ENCODE data around the gene DOCK9. TPM values are rescaled to one million over a fixed set of nuclear protein-coding genes. Genes with fewer than 3 reads are reported as not detected.

DOCK9 gene
- total RNA-seq, 1 donor from 2014 or later = 56.3 TPM

DNA sequence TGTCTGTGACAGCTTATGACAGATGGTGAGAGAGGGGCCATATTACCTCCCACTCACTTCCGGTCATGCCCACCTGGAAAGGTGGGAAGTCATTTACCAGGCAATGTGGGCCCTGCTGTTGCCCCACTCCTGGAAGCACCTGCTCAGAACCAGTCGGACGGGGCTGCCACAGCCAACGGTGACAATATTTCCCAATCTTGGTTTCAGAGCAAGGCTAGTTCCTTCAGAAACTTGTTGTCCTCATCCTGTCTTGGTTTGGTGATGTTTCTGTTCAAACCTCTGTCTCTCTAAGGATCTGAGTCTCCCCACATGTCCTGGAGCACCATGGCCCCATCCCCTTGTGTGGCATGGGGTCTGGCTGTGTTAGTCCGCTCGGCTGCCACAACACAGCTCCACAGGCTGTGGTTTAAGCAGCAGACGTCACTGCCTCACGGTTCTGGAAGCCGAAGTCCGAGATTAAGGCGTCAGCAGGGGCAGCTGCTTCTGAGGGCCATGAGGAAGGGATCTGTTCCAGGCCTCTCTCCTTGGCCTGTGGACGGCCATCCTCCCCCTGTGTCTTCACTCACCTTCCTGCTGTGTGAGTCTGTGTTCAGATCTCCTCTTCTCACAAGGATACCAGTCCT, 193.9 kb downstream of the DOCK9 start:
- no peak overlapping the region for H3K4me2 ChIP-seq (ENCODE audit: low read length)
- no peak overlapping the region for H3K4me3 Mint-ChIP-seq (ENCODE audit: unreplicated experiment)
- peaks cover 3% of the 10 kb centered on the region for H3K9me3 Mint-ChIP-seq (ENCODE audit: unreplicated experiment)
- H3K9me3 ChIP-seq (ENCODE audit: insufficient read depth, low read depth, low read length) = no peaks in the 10 kb centered on the region
- H3K27ac Mint-ChIP-seq (ENCODE audit: unreplicated experiment) = no peak overlapping the region
- no peak overlapping the region for H3K4me3 ChIP-seq (ENCODE audit: insufficient read depth, low read depth, low read length)
- no peak for FAIRE-seq
- TF ChIP-seq, protein P1, sequence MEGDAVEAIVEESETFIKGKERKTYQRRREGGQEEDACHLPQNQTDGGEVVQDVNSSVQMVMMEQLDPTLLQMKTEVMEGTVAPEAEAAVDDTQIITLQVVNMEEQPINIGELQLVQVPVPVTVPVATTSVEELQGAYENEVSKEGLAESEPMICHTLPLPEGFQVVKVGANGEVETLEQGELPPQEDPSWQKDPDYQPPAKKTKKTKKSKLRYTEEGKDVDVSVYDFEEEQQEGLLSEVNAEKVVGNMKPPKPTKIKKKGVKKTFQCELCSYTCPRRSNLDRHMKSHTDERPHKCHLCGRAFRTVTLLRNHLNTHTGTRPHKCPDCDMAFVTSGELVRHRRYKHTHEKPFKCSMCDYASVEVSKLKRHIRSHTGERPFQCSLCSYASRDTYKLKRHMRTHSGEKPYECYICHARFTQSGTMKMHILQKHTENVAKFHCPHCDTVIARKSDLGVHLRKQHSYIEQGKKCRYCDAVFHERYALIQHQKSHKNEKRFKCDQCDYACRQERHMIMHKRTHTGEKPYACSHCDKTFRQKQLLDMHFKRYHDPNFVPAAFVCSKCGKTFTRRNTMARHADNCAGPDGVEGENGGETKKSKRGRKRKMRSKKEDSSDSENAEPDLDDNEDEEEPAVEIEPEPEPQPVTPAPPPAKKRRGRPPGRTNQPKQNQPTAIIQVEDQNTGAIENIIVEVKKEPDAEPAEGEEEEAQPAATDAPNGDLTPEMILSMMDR (IDR thresholded peaks at IDR 0.05; ENCODE audit: insufficient read depth, low read depth, low read length) = no peak
- TF ChIP-seq EZH2 (IDR thresholded peaks at IDR 0.05; ENCODE audit: insufficient read depth, low read length) = no peak
- peaks cover 6% of the 10 kb centered on the region for H3K27me3 ChIP-seq (ENCODE audit: insufficient read depth, low read length)
- H3K36me3 Mint-ChIP-seq (ENCODE audit: low read depth, unreplicated experiment) = no peaks in the 10 kb centered on the region
- no peak overlapping the region for H2AFZ ChIP-seq (ENCODE audit: low read depth, low read length)
- H3K27me3 Mint-ChIP-seq (ENCODE audit: low read depth, unreplicated experiment) = peaks cover 38% of the 10 kb centered on the region
- H3K4me1 Mint-ChIP-seq (ENCODE audit: low read depth, unreplicated experiment) = no peaks in the 10 kb centered on the region
- H4K20me1 ChIP-seq (ENCODE audit: insufficient read depth, low read length) = no peaks in the 10 kb centered on the region
- peaks cover 1% of the 10 kb centered on the region for H3K4me1 ChIP-seq (ENCODE audit: insufficient read depth, low read length)
- H3K27ac ChIP-seq (ENCODE audit: low read depth, low read length) = no peak overlapping the region
- no peak overlapping the region for H3K9ac ChIP-seq (ENCODE audit: low read length)
- H3K79me2 ChIP-seq (ENCODE audit: insufficient read depth, low read length) = no peaks in the 10 kb centered on the region
- H3K36me3 ChIP-seq (ENCODE audit: insufficient read depth, low read length) = no peaks in the 10 kb centered on the region
- no peak for DNase-seq (ENCODE audit: low read depth)

DNA sequence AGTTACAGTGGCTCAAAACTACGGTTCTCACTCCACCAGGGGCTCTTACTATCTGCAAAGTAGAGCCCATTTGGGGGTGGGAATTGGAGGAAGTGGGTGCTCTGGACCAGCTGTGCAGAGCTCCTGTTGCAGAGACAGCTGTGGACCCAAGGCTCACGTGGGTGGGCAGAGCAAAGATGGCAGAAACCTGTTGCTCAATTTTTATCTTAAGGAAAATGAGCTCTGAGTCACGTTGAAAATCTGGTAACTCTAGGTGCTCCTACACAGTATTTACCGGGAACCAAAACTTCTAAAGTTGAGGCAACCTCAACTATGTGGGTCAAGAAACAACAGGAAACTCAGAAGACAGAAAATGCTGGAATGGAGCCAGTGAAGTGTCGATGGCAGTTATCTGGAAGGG, 195.2 kb downstream of the DOCK9 start:
- peak; percentile 34 for DNase-seq (ENCODE audit: low read depth)
- no peaks in the 10 kb centered on the region for H3K9me3 ChIP-seq (ENCODE audit: insufficient read depth, low read depth, low read length)
- H3K36me3 Mint-ChIP-seq (ENCODE audit: low read depth, unreplicated experiment) = no peaks in the 10 kb centered on the region
- no peak overlapping the region for H3K9ac ChIP-seq (ENCODE audit: low read length)
- peaks cover 3% of the 10 kb centered on the region for H3K9me3 Mint-ChIP-seq (ENCODE audit: unreplicated experiment)
- peaks cover 32% of the 10 kb centered on the region for H3K27me3 Mint-ChIP-seq (ENCODE audit: low read depth, unreplicated experiment)
- no peak overlapping the region for H3K27ac Mint-ChIP-seq (ENCODE audit: unreplicated experiment)
- TF ChIP-seq, protein P1 (IDR thresholded peaks at IDR 0.05; ENCODE audit: insufficient read depth, low read depth, low read length) = no peak
- no peak for TF ChIP-seq EZH2 (IDR thresholded peaks at IDR 0.05; ENCODE audit: insufficient read depth, low read length)
- no peak for FAIRE-seq
- no peak overlapping the region for H3K4me2 ChIP-seq (ENCODE audit: low read length)
- no peaks in the 10 kb centered on the region for H3K79me2 ChIP-seq (ENCODE audit: insufficient read depth, low read length)
- H2AFZ ChIP-seq (ENCODE audit: low read depth, low read length) = no peak overlapping the region
- H3K36me3 ChIP-seq (ENCODE audit: insufficient read depth, low read length) = no peaks in the 10 kb centered on the region
- no peak overlapping the region for H3K4me3 ChIP-seq (ENCODE audit: insufficient read depth, low read depth, low read length)
- H3K27me3 ChIP-seq (ENCODE audit: insufficient read depth, low read length) = peaks cover 6% of the 10 kb centered on the region
- H4K20me1 ChIP-seq (ENCODE audit: insufficient read depth, low read length) = no peaks in the 10 kb centered on the region
- no peaks in the 10 kb centered on the region for H3K4me1 Mint-ChIP-seq (ENCODE audit: low read depth, unreplicated experiment)
- no peak overlapping the region for H3K27ac ChIP-seq (ENCODE audit: low read depth, low read length)
- no peak overlapping the region for H3K4me3 Mint-ChIP-seq (ENCODE audit: unreplicated experiment)
- H3K4me1 ChIP-seq (ENCODE audit: insufficient read depth, low read length) = peaks cover 7% of the 10 kb centered on the region

GRCh38 chr13:98781905-98782304, 196.0 kb downstream of the DOCK9 start:
- H3K27me3 Mint-ChIP-seq (ENCODE audit: low read depth, unreplicated experiment) = peaks cover 25% of the 10 kb centered on the region
- Histone ChIP-seq H2AFZ (ENCODE audit: low read depth, low read length) (no peak overlapping the region), H3K4me1 (ENCODE audit: insufficient read depth, low read length) (peaks cover 7% of the 10 kb centered on the region), H3K9ac (ENCODE audit: low read length) (no peak overlapping the region), H3K36me3 (ENCODE audit: insufficient read depth, low read length) (no peaks in the 10 kb centered on the region), H3K9me3 (ENCODE audit: insufficient read depth, low read depth, low read length) (no peaks in the 10 kb centered on the region), H4K20me1 (ENCODE audit: insufficient read depth, low read length) (no peaks in the 10 kb centered on the region), H3K4me3 (ENCODE audit: insufficient read depth, low read depth, low read length) (no peak overlapping the region), H3K27ac (ENCODE audit: low read depth, low read length) (no peak overlapping the region), H3K27me3 (ENCODE audit: insufficient read depth, low read length) (peaks cover 4% of the 10 kb centered on the region), H3K79me2 (ENCODE audit: insufficient read depth, low read length) (no peaks in the 10 kb centered on the region), H3K4me2 (ENCODE audit: low read length) (no peak overlapping the region)
- H3K4me3 Mint-ChIP-seq (ENCODE audit: unreplicated experiment) = no peak overlapping the region
- DNase-seq (ENCODE audit: low read depth) (no peak), FAIRE-seq (no peak)
- H3K27ac Mint-ChIP-seq (ENCODE audit: unreplicated experiment) = no peak overlapping the region
- no peaks in the 10 kb centered on the region for H3K4me1 Mint-ChIP-seq (ENCODE audit: low read depth, unreplicated experiment)
- H3K36me3 Mint-ChIP-seq (ENCODE audit: low read depth, unreplicated experiment) = no peaks in the 10 kb centered on the region
- peaks cover 3% of the 10 kb centered on the region for H3K9me3 Mint-ChIP-seq (ENCODE audit: unreplicated experiment)
- TF ChIP-seq, protein P1 (IDR thresholded peaks at IDR 0.05; ENCODE audit: insufficient read depth, low read depth, low read length) = no peak
- TF ChIP-seq EZH2 (IDR thresholded peaks at IDR 0.05; ENCODE audit: insufficient read depth, low read length) = no peak
